Tibial nerve (tissue), 4 donors: ENCODE measurements around the gene TMCO2.

Experiments
- EP300 ChIP-seq, 2 donors: sonication (generic); formaldehyde crosslinking; IDR thresholded peaks; one replicate each; pipeline ENCODE4 v1.6.1; 2017; ENCODE audit warnings: antibody characterized with exemption in 2 of 2, mild to moderate bottlenecking in 1 of 2
- POLR2A ChIP-seq, 2 donors: fragments of 450-650 bp; IDR thresholded peaks; one replicate each; pipeline ENCODE4 v1.6.1; 2017; ENCODE audit warnings: antibody characterized with exemption in 2 of 2, mild to moderate bottlenecking in 2 of 2, moderate library complexity in 2 of 2
- TF ChIP-seq, protein P1 (sequence below), 5 experiments: fragments of 200-600 bp in 3 of 5; fragments of 450-650 bp in 2 of 5; sonication (generic) in 3 of 5; IDR thresholded peaks; one replicate each; pipeline ENCODE4 v1.5.1; 2016 to 2019; ENCODE audit warnings: antibody characterized with exemption in 5 of 5, mild to moderate bottlenecking in 3 of 5, moderate library complexity in 2 of 5

- TF ChIP-seq EP300 (IDR thresholded peaks at IDR 0.05) = no peak
- TF ChIP-seq, protein P1, sequence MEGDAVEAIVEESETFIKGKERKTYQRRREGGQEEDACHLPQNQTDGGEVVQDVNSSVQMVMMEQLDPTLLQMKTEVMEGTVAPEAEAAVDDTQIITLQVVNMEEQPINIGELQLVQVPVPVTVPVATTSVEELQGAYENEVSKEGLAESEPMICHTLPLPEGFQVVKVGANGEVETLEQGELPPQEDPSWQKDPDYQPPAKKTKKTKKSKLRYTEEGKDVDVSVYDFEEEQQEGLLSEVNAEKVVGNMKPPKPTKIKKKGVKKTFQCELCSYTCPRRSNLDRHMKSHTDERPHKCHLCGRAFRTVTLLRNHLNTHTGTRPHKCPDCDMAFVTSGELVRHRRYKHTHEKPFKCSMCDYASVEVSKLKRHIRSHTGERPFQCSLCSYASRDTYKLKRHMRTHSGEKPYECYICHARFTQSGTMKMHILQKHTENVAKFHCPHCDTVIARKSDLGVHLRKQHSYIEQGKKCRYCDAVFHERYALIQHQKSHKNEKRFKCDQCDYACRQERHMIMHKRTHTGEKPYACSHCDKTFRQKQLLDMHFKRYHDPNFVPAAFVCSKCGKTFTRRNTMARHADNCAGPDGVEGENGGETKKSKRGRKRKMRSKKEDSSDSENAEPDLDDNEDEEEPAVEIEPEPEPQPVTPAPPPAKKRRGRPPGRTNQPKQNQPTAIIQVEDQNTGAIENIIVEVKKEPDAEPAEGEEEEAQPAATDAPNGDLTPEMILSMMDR (IDR thresholded peaks at IDR 0.05) = no peak
- no peak for TF ChIP-seq POLR2A (IDR thresholded peaks at IDR 0.05)
Measured at GRCh38 chr1:40251456-40251855, 3.7 kb downstream of the TMCO2 start.
